D341Med (cell line): ENCODE results near the gene TMEFF1.

ENCODE experiments used
- DNase-seq: peaks from one replicate; pipeline ENCODE4 v3.0.0; 2012; ENCODE audit warnings: low spot score

TMEFF1 gene

GRCh38 chr9:100577776-100578448 lies 105.0 kb downstream of the TMEFF1 start, which contains the start of gene CAVIN4:
Gene CAVIN4 (plus strand): TSS chr9:100578079. CDS start chr9:100578144, 65 bp downstream.
- no peak for DNase-seq

GRCh38 chr9:100578610-100579009 lies 105.7 kb downstream of the TMEFF1 start:
- DNase-seq = no peak

- no peak for DNase-seq
Measured at GRCh38 chr9:100579665-100580064, 106.7 kb downstream of the TMEFF1 start.

GRCh38 chr9:100580257-100580656 lies 107.3 kb downstream of the TMEFF1 start:
- no peak for DNase-seq

- no peak for DNase-seq
Measured at GRCh38 chr9:100581081-100581480, 108.1 kb downstream of the TMEFF1 start.

- DNase-seq = no peak
Measured at GRCh38 chr9:100581661-100582060, 108.7 kb downstream of the TMEFF1 start.

- no peak for DNase-seq
Measured at GRCh38 chr9:100583014-100583802, 110.3 kb downstream of the TMEFF1 start.

- DNase-seq = no peak
Measured at GRCh38 chr9:100584951-100585350, 112.0 kb downstream of the TMEFF1 start.

- no peak for DNase-seq
Measured at GRCh38 chr9:100586093-100586492, 113.1 kb downstream of the TMEFF1 start.

- no peak for DNase-seq
Measured at GRCh38 chr9:100587375-100587774, 114.4 kb downstream of the TMEFF1 start.

GRCh38 chr9:100589582-100589981 lies 116.6 kb downstream of the TMEFF1 start:
- no peak for DNase-seq

GRCh38 chr9:100590481-100590880 lies 117.5 kb downstream of the TMEFF1 start:
- no peak for DNase-seq

- DNase-seq = no peak
Measured at GRCh38 chr9:100591139-100591538, 118.2 kb downstream of the TMEFF1 start.

GRCh38 chr9:100591639-100592412 lies 118.9 kb downstream of the TMEFF1 start:
- no peak for DNase-seq

- DNase-seq = peak; percentile 55
Measured at GRCh38 chr9:100595391-100596199, 122.6 kb downstream of the TMEFF1 start.

- DNase-seq = no peak
Measured at GRCh38 chr9:100597236-100597635, 124.3 kb downstream of the TMEFF1 start.

GRCh38 chr9:100598641-100599145 lies 125.7 kb downstream of the TMEFF1 start:
- peak; percentile 91 for DNase-seq

- DNase-seq = peak; percentile 36
Measured at GRCh38 chr9:100600521-100601079, 127.7 kb downstream of the TMEFF1 start.

GRCh38 chr9:100601216-100601615 lies 128.3 kb downstream of the TMEFF1 start:
- peak; percentile 74 for DNase-seq

GRCh38 chr9:100602342-100602801 lies 129.4 kb downstream of the TMEFF1 start:
- DNase-seq = peak; percentile 49

GRCh38 chr9:100605405-100605804 lies 132.5 kb downstream of the TMEFF1 start:
- DNase-seq = no peak
